HepG2 (cell line): ENCODE measurements around the gene NDRG2. TPM values are rescaled to one million over a fixed set of nuclear protein-coding genes. Genes with fewer than 3 reads are reported as not detected.
A peak's percentile ranks its signal among the peaks of the same experiment; 100 is the strongest.

Source experiments
- ARNT2 ChIP-seq: sonication (generic); formaldehyde crosslinking; IDR thresholded peaks from 2 replicates; pipeline ENCODE4 v1.8.0; 2022; ENCODE audit warnings: mild to moderate bottlenecking, low read depth, missing genetic modification reagents, moderate library complexity
- CEBPG ChIP-seq: IDR thresholded peaks from 2 replicates; pipeline ENCODE4 v1.6.1; 2016
- CHCHD3 ChIP-seq: sonication (generic); formaldehyde crosslinking; IDR thresholded peaks from 2 replicates; pipeline ENCODE4 v1.8.0; 2022; ENCODE audit warnings: mild to moderate bottlenecking, missing genetic modification reagents, moderate library complexity
- ETV6 ChIP-seq: sonication (generic); formaldehyde crosslinking; conservative IDR thresholded peaks from 2 replicates; pipeline ENCODE4 v1.4.0; 2020; ENCODE audit warnings: missing genetic modification reagents
- FOXK2 ChIP-seq: fragments of 450-650 bp; IDR thresholded peaks from 2 replicates; pipeline ENCODE4 v1.6.1; 2016
- FOXO1 ChIP-seq: sonication (generic); formaldehyde crosslinking; IDR thresholded peaks from 2 replicates; pipeline ENCODE4 v1.4.0; 2020; ENCODE audit warnings: missing genetic modification reagents
- GTF3A ChIP-seq: sonication (generic); formaldehyde crosslinking; conservative IDR thresholded peaks from 2 replicates; pipeline ENCODE4 v1.4.0; 2020; ENCODE audit warnings: mild to moderate bottlenecking, missing genetic modification reagents
- HOXA7 ChIP-seq: sonication (generic); formaldehyde crosslinking; IDR thresholded peaks from 2 replicates; pipeline ENCODE4 v1.8.1; 2022; ENCODE audit warnings: mild to moderate bottlenecking, missing genetic modification reagents, moderate library complexity
- MAX ChIP-seq: IDR thresholded peaks from 2 replicates; pipeline ENCODE4 v1.6.1; 2012; ENCODE audit warnings: inconsistent platforms
- MLX ChIP-seq: IDR thresholded peaks from 2 replicates; pipeline ENCODE4 v1.6.1; 2016
- MZF1 ChIP-seq: sonication (generic); formaldehyde crosslinking; IDR thresholded peaks from 2 replicates; pipeline ENCODE4 v1.8.1; 2023; ENCODE audit warnings: mild to moderate bottlenecking, missing genetic modification reagents, borderline replicate concordance
- NR2F2 ChIP-seq: IDR thresholded peaks from 2 replicates; pipeline ENCODE4 v1.6.1; 2012; ENCODE audit warnings: low read depth, inconsistent platforms, borderline replicate concordance
- PAXIP1 ChIP-seq: sonication (generic); formaldehyde crosslinking; conservative IDR thresholded peaks from 2 replicates; pipeline ENCODE4 v1.4.0; 2020; ENCODE audit warnings: mild to moderate bottlenecking, missing genetic modification reagents, moderate library complexity
- SMAD3 ChIP-seq: sonication (generic); formaldehyde crosslinking; IDR thresholded peaks from 2 replicates; pipeline ENCODE4 v1.4.0; 2020; ENCODE audit warnings: missing genetic modification reagents
- STAT5B ChIP-seq: sonication (generic); formaldehyde crosslinking; IDR thresholded peaks from 2 replicates; pipeline ENCODE4 v1.4.0; 2020; ENCODE audit warnings: missing genetic modification reagents
- XRCC5 ChIP-seq: fragments of 200-400 bp; formaldehyde crosslinking; optimal IDR thresholded peaks from 2 replicates; pipeline ENCODE3; 2017; ENCODE audit warnings: mild to moderate bottlenecking, low read length
- ZFP91 ChIP-seq: sonication (generic); formaldehyde crosslinking; IDR thresholded peaks from 2 replicates; pipeline ENCODE4 v1.9.0; 2022; ENCODE audit warnings: missing genetic modification reagents, mild to moderate bottlenecking, borderline replicate concordance
- ZFY ChIP-seq: sonication (generic); formaldehyde crosslinking; IDR thresholded peaks from 2 replicates; pipeline ENCODE4 v1.4.0; 2020; ENCODE audit warnings: missing genetic modification reagents
- ZNF143 ChIP-seq: sonication (generic); formaldehyde crosslinking; IDR thresholded peaks from 2 replicates; pipeline ENCODE4 v1.4.0; 2020; ENCODE audit warnings: missing genetic modification reagents
- ZNF746 ChIP-seq: sonication (generic); formaldehyde crosslinking; IDR thresholded peaks from 2 replicates; pipeline ENCODE4 v1.8.0; 2022; ENCODE audit warnings: mild to moderate bottlenecking, missing genetic modification reagents
- ZNF839 ChIP-seq: sonication (generic); formaldehyde crosslinking; IDR thresholded peaks from 2 replicates; pipeline ENCODE4 v1.4.0; 2020; ENCODE audit warnings: missing genetic modification reagents, mild to moderate bottlenecking, borderline replicate concordance
- ZSCAN12 ChIP-seq: sonication (generic); formaldehyde crosslinking; IDR thresholded peaks from 2 replicates; pipeline ENCODE4 v1.9.0; 2021; ENCODE audit warnings: mild to moderate bottlenecking, missing genetic modification reagents
- ZSCAN21 ChIP-seq: sonication (generic); formaldehyde crosslinking; IDR thresholded peaks from 2 replicates; pipeline ENCODE4 v1.8.0; 2022; ENCODE audit warnings: mild to moderate bottlenecking, missing genetic modification reagents, moderate library complexity, borderline replicate concordance
- polyA plus RNA-seq, 8 experiments: library from polyadenylated mRNA; depleted of rRNA in 3 of 8; stranded (reverse) in 7 of 8; unstranded in 1 of 8; fragments of >200 nt; fragmentation: Illumina TruSeq in 4 of 8; extraction: Trizol in 4 of 8; gene quantifications; 2 replicates each; pipeline versions ENCODE4 v1.2.1 to v1.2.3, GENCODE V29; 2011 to 2016; ENCODE audit warnings: low read depth in 4 of 8, missing spikeins in 1 of 8, mixed read lengths in 1 of 8; ENCODE audit not compliant: insufficient read depth in 1 of 8
- total RNA-seq, 5 experiments: library from RNA; depleted of rRNA; stranded (reverse); fragments of >200 nt; fragmentation: Illumina TruSeq; extraction: Trizol; gene quantifications; 2 replicates each; pipeline ENCODE4 v1.2.3, GENCODE V29; 2016; ENCODE audit warnings: low read depth in 1 of 5
- TF ChIP-seq, protein P1 (sequence below): sonication (generic); formaldehyde crosslinking; IDR thresholded peaks from 2 replicates; pipeline ENCODE4 v1.5.1; 2020; ENCODE audit warnings: mild to moderate bottlenecking, missing genetic modification reagents, moderate library complexity

Gene NDRG2
- total and polyA plus RNA-seq, 2 of the 13 experiments (the other 11 are each of a cell fraction or from before 2014, with no cell fraction given) = 27.2 to 189 TPM

- TF ChIP-seq XRCC5 = peak; percentile 91
- TF ChIP-seq ZFP91 = peak; percentile 48; the same call in 1 of the 2 replicates
- TF ChIP-seq, protein P1, sequence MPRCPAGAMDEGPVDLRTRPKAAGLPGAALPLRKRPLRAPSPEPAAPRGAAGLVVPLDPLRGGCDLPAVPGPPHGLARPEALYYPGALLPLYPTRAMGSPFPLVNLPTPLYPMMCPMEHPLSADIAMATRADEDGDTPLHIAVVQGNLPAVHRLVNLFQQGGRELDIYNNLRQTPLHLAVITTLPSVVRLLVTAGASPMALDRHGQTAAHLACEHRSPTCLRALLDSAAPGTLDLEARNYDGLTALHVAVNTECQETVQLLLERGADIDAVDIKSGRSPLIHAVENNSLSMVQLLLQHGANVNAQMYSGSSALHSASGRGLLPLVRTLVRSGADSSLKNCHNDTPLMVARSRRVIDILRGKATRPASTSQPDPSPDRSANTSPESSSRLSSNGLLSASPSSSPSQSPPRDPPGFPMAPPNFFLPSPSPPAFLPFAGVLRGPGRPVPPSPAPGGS = 0 out of 2 replicates have a peak, but pooled peaks have one; percentile 58
- TF ChIP-seq ZSCAN12 (CRISPR knock-in tag) = peak; percentile 26; the same call in 1 of the 2 replicates
- peak; percentile 85 for TF ChIP-seq ZFY (CRISPR knock-in tag)
- TF ChIP-seq ETV6 = no peak
- TF ChIP-seq HOXA7 (CRISPR knock-in tag) = no peak
- peak; percentile 60; the same call in 1 of the 2 replicates for TF ChIP-seq NR2F2
- TF ChIP-seq GTF3A (CRISPR knock-in tag) = no peak
- TF ChIP-seq ZNF746 (CRISPR knock-in tag) = peak; percentile 96; the same call in 1 of the 2 replicates
- TF ChIP-seq CEBPG = peak; percentile 61
- TF ChIP-seq PAXIP1 (CRISPR knock-in tag) = peak; percentile 98
- TF ChIP-seq STAT5B (CRISPR knock-in tag) = no peak
- peak; percentile 91; the same call in 1 of the 2 replicates for TF ChIP-seq MZF1 (CRISPR knock-in tag)
- no peak for TF ChIP-seq ZNF839 (CRISPR knock-in tag)
- peak; percentile 37; the same call in 1 of the 2 replicates for TF ChIP-seq SMAD3 (CRISPR knock-in tag)
- TF ChIP-seq FOXO1 (CRISPR knock-in tag) = no peak; the same call in 1 of the 2 replicates
- TF ChIP-seq FOXK2 = no peak
- no peak for TF ChIP-seq ZSCAN21
- peak; percentile 69 for TF ChIP-seq MAX
- TF ChIP-seq CHCHD3 (CRISPR knock-in tag) = no peak
- TF ChIP-seq ARNT2 = 0 out of 2 replicates have a peak, but pooled peaks have one; percentile 24
- TF ChIP-seq MLX (CRISPR knock-in tag) = 0 out of 2 replicates have a peak, but pooled peaks have one; percentile 47
- peak; percentile 83 for TF ChIP-seq ZNF143 (CRISPR knock-in tag)
These were observed 30.7 kb upstream of the NDRG2 start (continued) for GRCh38 chr14:21055432-21056117.
